IPS DF 4.7 (cell line): ENCODE data around the gene PREX1.
"Not testable (repeated sequence)": the region's sequence is repeated elsewhere in the genome, so short reads cannot be mapped to it uniquely, and the experiment has no call there.

Experiments
- DNase-seq: peaks from one replicate; pipeline ENCODE4 v3.0.0-alpha.2; 2013; ENCODE audit warnings: low spot score; ENCODE audit errors: extremely low read depth

The PREX1 gene

GRCh38 chr20:48826883-48827771 lies 672 bp downstream of the PREX1 start:
- no peak for DNase-seq

- DNase-seq, result not testable (repeated sequence)
These were observed 1.3 kb downstream of the PREX1 start for GRCh38 chr20:48826480-48826879.

GRCh38 chr20:48826069-48826468 lies 1.7 kb downstream of the PREX1 start:
- DNase-seq, result no peak

GRCh38 chr20:48825566-48825920 lies 2.3 kb downstream of the PREX1 start:
- no peak for DNase-seq

- no peak for DNase-seq
These were observed 2.8 kb downstream of the PREX1 start for GRCh38 chr20:48824830-48825565.

- no peak for DNase-seq
These were observed 3.8 kb downstream of the PREX1 start for GRCh38 chr20:48823960-48824498.

- no peak for DNase-seq
These were observed 4.3 kb downstream of the PREX1 start for GRCh38 chr20:48823476-48823875.

- no peak for DNase-seq
These were observed 4.9 kb downstream of the PREX1 start for GRCh38 chr20:48822879-48823385.

GRCh38 chr20:48822178-48822577 lies 5.6 kb downstream of the PREX1 start:
- no peak for DNase-seq

GRCh38 chr20:48821261-48821920 lies 6.4 kb downstream of the PREX1 start:
- DNase-seq, result no peak

- no peak for DNase-seq
These were observed 7.2 kb downstream of the PREX1 start for GRCh38 chr20:48820649-48820973.

- DNase-seq, result no peak
These were observed 7.8 kb downstream of the PREX1 start for GRCh38 chr20:48819821-48820648.

- no peak for DNase-seq
These were observed 8.7 kb downstream of the PREX1 start for GRCh38 chr20:48819089-48819488.

GRCh38 chr20:48818481-48818987 lies 9.3 kb downstream of the PREX1 start:
- DNase-seq, result no peak

- DNase-seq, result no peak
These were observed 9.8 kb downstream of the PREX1 start for GRCh38 chr20:48818031-48818370.

- DNase-seq, result no peak
These were observed 10.3 kb downstream of the PREX1 start for GRCh38 chr20:48817367-48818030.

- DNase-seq, result no peak
These were observed 11.3 kb downstream of the PREX1 start for GRCh38 chr20:48816282-48817205.

GRCh38 chr20:48815537-48815936 lies 12.3 kb downstream of the PREX1 start:
- DNase-seq, result no peak

GRCh38 chr20:48814633-48815032 lies 13.2 kb downstream of the PREX1 start:
- DNase-seq, result no peak
